Stimulated activated CD4-positive, alpha-beta T cell treated with anti-CD3 and anti-CD28 coated beads, Interleukin-1b, Interleukin-23, amount 100 ng/mL, for 24 hours (primary cell): ENCODE measurements around the gene FCHSD2.
"Not testable (repeated sequence)": the region's sequence is repeated elsewhere in the genome, so short reads cannot be mapped to it uniquely, and the experiment has no call there.

Experiments
- DNase-seq, 4 experiments: peaks; one replicate each; pipeline ENCODE4 v3.0.0-alpha.2; 2020; ENCODE audit warnings: low read depth in 4 of 4, low spot score in 1 of 4

Gene FCHSD2

DNA sequence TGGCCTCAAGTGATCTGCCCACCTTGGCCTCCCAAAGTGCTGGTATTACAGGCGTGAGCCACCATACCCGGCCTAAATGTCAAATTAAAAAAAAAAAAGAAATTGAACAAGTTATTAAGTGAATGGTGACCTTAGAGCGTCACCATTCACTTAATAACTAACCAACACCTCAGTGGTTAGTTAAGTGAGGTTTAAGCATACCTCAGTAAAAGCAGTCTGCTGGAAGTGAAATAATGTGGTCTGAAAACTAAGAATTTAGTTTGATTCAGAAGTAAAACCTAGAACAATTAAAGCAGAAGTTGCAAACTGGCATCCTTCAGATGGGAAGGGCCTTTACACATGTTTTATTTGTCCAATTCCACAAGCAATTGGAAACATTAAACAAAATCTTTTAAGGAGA lies 71.5 kb downstream of the FCHSD2 start:
- no peak for DNase-seq

DNA sequence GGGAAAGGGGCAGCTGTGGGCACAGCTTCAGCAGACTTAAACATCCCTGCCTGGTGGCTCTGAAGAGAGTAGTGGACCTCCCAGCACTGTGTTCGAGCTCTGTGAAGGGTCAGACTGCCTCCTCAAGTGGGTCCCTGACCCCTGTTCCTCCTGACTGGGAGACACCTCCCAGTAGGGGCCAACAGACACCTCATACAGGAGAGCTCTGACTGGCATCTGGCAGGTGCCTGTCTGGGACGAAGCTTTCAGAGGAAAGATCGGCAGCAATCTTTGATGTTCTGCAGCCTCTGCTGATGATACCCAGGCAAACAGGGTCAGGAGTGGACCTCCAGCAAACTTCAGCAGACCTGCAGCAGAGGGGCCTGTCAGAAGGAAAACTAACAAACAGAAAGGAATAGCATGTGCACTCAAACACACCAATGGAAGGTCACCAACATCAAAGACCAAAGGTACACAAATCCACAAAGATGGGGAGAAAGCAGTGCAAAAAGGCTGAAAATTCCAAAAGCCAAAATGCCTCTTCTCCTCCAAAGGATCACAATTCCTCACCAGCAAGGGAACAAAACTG lies 80.2 kb downstream of the FCHSD2 start:
- not testable (repeated sequence) for DNase-seq

DNA sequence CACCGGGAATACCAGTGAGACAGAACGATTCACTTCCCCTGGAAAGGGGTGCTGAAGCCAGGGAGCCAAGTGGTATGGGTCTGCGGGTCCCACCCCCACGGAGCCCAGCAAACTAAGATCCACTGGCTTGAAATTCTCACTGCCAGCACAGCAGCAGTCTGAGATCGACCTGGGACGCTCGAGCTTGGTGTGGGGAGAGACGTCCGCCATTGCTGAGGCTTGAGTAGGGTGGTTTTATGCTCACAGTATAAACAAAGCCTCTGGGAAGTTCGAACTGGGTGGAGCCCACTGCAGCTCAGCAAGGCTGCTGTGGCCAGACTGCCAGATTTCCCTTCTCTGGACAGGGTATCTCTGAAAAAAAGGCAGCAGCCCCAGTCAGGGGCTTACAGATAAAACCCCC lies 80.7 kb downstream of the FCHSD2 start:
- DNase-seq: not testable (repeated sequence)

DNA sequence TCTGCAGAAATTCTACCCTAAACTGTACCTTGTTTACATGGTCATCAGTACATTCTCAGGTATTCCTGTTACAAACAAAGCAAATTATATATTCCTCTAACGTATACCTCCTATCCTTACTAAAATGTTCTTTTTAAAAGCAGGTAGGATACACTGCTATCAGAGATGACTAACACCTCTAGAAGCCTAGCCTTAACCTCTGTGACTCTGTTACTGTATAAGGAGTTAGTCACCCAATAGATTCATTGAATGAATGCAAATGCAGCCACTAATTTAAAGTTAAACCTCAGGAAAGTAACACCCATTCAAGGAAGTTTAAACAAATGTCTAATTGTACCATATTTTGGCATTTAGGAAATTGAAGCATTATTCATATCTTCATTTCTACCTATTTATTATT lies 82.2 kb downstream of the FCHSD2 start:
- DNase-seq: no peak

DNA sequence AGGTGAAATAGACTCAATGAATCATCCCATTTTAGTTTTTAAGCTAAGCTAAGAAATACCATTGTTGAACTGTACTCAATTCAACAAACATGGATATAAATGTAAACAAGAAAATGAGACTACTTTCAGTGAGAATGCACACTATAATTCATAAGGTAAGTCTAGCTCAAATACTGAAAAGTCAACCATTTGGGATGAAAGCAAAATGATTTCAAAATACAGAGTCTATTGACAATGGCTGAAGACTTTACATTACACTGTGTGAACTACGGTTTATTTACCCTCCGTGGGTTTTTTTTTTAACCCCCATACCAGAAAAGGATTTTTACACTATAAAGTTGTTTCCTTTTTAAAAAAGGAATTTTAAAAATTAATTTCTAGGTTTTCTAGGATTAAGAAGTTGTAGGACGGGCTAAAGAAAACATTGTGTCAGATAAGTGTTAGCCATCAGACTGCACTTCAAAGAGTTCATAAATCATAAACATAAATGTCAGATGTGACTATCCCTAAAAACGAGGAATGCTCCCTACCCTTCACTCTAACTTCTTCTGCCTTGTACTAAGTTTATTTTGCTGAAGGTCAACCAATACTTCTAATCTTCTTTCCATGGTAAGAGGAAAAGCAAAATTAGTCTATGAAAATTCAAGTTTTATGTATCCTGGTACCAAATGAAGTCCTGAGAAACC lies 83.0 kb downstream of the FCHSD2 start:
- no peak for DNase-seq

DNA sequence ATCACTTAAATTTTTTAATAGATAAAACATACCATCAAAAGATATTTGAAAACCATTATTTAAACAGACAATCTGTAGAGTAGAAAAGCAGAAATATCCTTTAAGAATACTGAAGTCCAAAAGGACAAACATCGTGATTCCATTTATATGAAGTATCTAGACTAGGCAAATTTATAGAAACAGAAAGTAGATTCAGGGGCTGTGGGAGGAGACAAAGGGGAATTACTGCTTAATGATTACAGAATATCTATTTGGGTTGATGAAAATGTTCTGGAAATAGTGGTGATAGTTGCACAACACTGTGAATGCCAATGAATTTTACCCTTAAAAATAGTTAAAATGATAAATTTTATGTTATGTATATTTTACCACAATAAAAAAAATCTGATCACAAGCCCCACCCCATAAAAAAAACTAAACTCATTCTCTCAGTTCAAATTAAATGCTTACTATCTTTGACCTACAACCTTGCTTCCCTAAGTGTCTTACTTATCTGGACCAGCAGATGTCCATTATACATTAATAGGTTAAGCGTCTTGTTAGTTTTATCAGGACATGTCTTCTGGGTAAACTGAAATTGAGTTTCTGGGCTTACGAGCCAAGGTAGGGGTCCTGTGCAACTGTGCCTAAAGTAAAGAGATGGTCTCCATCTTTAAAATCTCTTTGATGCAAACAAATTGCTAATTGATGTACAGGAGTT lies 86.3 kb downstream of the FCHSD2 start:
- DNase-seq: no peak

DNA sequence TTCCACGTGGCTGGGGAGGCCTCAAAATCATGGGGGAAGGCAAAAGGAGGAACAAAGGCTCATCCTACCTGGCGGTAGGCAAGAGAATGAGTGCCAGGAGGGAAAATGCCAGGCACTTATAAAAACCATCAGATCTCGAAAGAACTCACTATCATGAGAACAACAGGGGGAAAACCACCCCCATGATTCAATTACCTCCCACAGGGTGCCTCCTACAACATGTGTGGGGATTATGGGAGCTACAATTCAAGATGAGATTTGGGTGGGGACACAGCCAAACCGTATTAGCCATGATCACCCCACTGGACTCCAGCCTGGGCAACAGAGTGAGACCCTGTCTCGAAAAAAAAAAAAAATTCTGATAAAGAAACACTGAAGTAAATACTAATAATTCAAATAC lies 87.1 kb downstream of the FCHSD2 start:
- no peak for DNase-seq

DNA sequence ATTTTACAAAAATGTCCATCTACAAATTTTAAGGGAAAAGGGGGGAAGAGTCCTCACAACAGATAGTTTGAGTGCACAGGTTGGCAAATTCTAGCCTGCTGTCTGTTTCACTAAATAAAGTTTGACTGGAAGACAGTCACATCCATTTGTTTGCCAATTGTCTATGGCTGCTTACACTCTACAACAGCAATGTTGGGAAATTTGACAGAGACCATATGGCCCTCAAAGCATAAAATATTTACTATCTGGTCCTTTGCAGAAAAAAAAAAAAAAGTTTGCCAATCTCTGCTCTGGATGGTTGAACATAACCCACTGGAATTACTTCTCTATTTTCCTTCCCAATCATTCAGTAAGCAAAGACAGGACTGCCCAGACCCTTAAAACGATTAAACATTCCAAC lies 88.2 kb downstream of the FCHSD2 start:
- DNase-seq: no peak

DNA sequence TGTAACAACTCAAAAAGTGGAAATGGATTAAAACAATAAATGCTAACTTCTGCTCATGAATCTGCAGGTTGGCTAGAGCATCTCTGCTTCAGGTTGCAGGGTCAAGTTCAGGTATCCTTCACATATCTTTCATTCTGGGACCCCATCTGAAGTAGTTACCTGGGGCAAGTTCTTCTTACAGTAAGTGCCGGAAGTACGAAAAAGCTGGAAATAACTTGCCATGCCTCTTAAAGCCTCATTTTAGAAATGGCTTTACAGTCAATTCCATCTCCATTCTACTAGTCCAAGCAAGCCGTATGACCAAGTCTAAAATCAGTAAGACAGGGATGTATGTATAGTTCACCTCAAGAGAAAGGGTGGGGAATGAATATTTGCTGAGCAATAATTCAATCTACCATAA lies 93.7 kb downstream of the FCHSD2 start:
- DNase-seq: no peak

DNA sequence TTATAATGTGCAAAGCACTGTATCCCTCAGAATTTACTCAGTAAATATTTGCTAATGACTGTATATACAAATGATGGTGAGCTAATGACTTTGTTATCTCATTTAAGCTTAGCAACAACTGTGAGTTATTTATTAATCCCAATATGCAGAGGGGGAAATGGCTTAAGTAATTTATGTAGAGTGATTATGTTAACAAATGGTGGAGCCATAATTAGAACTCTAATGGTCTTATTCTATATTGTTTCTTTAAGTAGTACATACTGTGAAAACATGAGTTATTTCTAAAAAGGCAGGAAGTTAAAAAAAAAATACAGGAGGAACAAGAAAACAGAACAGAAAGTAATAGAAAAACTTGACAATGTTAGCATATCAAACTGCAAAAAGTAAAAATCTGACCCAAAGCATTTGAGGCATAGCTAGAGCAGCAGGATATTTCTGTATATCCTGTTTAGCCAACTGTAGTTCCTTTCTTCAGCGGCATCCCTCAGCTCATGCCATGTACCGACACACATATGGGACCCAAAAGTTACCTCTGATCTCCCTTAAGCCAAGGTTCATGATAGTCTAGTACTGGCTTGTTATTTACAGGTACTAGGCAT lies 94.2 kb downstream of the FCHSD2 start:
- DNase-seq: no peak

DNA sequence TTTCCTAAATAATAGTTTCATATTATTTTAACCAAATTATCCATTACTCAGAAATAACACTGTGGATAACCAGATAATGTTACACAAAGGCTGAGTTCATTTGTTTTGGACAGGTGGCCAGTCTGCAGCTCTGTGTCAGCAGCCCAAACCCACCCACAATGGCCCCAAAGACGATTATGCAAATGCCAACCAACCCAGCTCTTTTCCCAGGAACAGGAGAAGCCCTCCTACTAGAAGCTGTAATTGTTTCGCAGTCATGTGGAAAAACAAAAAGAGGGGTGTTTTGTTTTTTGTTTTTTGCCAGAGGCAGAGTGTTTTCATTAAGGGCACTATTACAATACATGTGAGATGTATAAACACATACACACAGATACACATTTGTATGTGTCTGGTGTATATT lies 102.1 kb downstream of the FCHSD2 start:
- DNase-seq: no peak

DNA sequence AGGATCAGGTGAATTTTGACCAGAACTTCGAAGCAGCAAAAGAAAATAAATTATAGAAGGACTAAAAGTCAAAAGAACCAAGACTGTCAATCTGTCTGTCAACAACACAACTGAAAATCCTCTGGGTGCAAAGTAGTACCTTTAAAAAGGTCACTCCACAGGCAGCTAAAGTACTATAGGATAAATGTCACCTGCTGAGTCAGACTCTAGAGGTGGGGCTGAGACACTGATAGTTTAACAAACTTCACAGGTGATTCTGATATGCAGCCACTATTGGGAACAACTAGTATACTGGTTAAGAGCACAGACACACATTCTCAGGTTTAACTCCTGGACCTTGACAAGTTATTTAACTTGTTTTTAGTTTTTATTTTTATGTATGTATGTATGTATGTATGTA lies 107.3 kb downstream of the FCHSD2 start:
- no peak for DNase-seq

DNA sequence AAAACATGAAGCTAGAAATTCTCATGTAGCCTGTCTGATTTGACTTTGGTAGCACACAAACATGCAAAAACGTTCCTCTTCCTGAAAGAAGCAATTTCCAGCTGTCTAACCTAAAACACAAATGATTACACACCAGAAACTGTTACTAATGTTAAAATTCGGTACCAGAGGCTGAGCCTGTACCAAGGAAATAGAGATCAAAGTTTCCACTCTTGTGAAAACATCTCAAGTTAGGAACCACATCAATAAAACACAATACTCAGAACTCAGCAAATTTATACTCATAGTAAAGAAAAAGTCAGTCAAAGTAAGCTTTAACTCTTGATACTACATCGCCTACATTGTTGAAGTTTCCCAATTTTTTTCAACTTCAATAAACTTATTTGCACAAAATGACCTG lies 107.8 kb downstream of the FCHSD2 start:
- no peak for DNase-seq

DNA sequence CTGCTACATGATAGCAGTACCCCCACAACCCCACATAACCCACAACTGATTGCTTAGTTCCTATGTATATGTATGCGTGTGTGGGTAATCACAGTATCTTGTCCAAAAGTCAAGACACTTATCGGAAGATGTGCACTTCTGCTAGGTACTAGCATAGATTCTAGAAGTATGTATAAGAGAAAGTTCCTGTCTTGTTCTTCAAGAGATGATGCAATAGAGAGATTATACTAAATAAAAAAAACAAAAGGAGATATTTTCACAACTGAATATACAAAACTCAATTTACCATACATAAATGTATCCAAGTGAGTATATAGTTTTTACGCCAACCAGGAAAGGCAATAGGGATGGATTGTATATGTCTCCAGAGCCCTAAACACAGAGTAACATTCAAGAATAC lies 112.0 kb downstream of the FCHSD2 start:
- DNase-seq: no peak

DNA sequence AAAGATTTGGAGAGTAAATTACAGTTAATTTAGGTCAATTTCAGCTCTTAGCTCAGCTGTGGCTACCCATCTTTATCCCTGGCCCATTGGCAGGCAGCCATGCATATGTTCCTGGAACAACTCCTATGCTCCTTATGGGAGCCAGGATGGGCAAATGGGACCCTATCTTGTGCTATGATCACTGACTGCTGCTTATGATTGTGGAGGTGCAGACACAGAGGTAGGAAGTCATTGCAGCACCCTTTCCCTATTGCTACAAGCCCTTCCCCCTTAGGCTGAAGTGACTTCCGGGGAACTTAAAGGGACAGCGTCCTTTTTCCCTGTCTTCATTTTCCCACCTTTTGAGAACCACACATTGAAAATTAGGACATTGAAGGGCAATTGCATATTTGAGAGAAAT lies 112.7 kb downstream of the FCHSD2 start:
- no peak for DNase-seq

DNA sequence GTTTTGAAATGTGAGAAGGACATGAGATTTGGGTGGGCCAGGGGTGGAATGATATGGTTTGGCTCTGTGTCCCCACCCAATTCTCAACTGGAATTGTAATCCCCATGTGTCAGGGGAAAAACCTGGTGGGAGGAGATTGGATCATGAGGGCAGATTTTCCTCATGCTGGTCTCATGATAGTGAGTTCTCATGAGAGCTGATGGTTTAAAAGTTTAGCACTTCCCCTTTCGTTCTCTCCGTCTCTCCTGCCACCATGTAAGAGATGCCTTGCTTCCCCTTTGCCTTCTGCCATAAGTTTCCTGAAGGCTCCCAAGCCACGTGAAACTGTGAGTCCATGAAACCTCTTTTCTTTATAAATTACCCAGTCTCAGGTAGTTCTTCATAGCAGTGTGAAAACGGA lies 113.5 kb downstream of the FCHSD2 start:
- no peak for DNase-seq

DNA sequence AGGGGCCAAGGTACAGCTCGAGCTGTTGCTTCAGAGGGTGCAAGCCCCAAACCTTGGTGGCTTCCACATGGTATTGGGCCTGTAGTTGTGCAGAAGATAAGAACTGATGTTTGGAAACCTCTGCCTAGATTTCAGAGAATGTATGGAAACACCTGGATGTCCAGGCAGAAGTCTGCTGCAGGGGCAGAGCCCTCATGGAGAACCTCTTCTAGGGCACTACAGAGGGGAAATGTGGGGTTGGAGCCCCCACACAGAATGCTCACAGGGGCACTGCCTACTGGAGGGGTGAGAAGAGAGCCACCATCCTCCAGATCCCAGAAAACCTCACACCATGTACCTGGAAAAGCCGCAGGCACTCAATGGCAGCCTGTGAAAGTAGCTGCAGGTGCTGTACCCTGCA lies 114.3 kb downstream of the FCHSD2 start:
- not testable (repeated sequence) for DNase-seq

DNA sequence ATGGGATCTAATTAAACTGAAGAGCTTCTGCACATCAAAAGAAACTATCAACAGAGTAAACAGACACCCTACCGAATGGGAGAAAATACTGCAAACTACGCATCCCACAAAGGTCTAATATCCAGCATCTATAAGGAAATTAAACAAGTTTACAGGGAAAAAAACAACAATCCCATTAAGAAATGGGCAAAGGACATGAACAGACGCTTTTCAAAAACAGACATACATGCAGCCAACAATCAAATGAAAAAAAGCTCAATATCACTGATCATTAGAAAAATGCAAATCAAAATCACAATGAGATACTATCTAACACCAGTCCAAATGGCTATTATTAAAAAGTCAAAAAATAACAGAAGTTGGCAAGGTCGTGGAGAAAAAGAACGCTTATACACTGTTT lies 117.5 kb downstream of the FCHSD2 start:
- DNase-seq: no peak

DNA sequence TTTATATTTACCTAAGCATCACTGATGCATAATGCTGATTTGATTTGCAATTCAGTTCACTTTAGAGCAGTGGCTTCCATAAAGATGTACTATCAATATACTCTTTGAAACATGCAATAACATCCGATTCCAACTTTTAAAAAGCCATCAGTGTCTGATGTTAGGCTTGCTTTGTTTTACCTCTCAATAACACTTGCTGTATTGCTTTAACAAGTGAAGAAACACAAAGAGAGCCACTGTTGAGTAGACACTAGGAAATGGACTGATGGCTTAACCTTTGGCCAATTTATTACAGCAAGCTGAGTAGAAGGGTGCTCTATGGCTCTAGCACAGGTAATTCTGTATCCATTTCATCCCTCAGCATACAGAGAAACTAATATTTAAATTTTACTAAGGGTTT lies 122.1 kb downstream of the FCHSD2 start:
- no peak for DNase-seq

DNA sequence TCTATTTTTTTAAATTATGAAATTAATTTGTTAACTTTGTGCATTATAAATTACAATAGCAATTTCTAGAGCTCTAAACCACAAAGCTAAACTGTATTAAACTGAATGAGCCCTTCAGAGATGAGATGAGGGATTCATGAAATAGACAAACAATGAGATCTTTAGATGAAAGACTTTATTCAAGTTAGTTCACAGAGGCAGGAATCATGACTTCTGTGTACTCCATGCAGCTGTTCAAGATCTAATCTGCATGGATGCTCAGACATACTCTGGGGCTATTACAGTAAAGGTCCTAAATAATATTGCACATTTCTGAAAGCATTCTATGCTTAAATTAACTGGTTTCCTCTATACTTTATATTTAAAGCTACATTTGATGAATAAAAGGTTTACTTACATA lies 122.7 kb downstream of the FCHSD2 start:
- no peak for DNase-seq

DNA sequence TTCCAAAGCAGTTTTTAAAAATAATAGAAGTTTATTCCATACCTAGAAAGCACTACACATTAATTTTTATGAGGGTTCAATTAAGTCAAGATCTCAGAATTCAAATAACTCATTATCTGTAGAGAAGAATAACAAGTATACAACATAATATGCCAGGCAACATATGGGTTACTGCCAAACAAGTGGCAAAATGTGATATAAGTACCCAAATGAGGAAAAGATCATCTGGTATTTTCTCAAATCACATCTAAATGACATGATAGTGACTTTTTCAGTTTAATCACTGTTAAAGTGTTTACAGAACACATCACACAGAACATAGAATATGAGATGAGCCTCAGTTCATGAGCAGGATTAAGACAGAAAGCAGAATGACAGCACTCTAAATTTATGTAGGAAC lies 123.3 kb downstream of the FCHSD2 start:
- DNase-seq: no peak

DNA sequence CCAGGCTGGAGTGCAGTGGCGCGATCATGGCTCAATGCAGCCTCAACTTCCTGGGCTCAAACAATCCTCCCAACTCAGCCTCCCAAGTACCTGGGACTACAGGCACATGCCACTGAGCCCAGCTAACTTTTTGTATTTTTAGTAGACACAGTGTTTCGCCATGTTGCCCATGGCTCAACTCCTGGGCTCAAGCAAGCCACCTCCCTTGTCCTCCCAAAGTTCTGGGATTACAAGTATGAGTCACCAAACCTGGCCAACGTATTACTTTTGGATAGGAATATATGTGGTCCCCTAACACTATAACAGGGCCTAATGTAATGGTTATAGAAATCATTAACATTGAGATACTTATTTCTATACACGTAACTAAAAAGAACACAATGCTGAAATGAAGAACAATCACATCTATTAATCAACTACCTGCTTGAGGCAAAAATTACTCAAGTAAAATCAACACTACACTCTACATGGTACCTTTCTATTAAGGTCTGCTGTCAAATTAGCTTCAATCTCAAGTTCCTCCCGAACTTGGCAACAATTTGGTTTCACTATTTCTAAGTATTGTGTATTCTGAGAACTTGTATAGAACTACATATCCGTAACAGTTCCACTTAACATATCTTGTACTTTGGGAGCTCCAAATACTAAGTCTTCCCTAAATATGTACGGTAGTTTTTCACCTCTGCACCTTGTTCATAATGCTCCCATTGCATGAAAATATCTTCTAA lies 124.9 kb downstream of the FCHSD2 start:
- no peak for DNase-seq
